ENCODE data around the gene VAT1L. TPM values are rescaled to one million over a fixed set of nuclear protein-coding genes. Genes with fewer than 3 reads are reported as not detected.

Gene VAT1L
- total RNA-seq, 1 experiment from 2014 or later = 0.10 TPM

- H3K4me2 ChIP-seq (ENCODE audit: low read length) = no peak overlapping the region
- H3K9ac ChIP-seq (ENCODE audit: low read length) = no peak overlapping the region
- TF ChIP-seq POLR2A (IDR thresholded peaks at IDR 0.05; ENCODE audit: borderline replicate concordance, extremely low read depth, insufficient read depth, insufficient read length) = no peak
- no peak for TF ChIP-seq ZBTB33 (IDR thresholded peaks at IDR 0.05; ENCODE audit: extremely low read depth, insufficient replicate concordance, low read length)
- TF ChIP-seq EZH2phosphoT487 (IDR thresholded peaks at IDR 0.05; ENCODE audit: borderline replicate concordance) = no peak
- no peak for TF ChIP-seq EZH2 (IDR thresholded peaks at IDR 0.05)
- no peak for TF ChIP-seq ZFX (IDR thresholded peaks at IDR 0.05)
- TF ChIP-seq, protein P1, sequence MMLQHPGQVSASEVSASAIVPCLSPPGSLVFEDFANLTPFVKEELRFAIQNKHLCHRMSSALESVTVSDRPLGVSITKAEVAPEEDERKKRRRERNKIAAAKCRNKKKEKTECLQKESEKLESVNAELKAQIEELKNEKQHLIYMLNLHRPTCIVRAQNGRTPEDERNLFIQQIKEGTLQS (IDR thresholded peaks at IDR 0.05) = no peak
- no peak for TF ChIP-seq FOSL1 (IDR thresholded peaks at IDR 0.05; ENCODE audit: low read depth)
- RAD21 ChIA-PET (ENCODE audit: low non-redundant PET in 1 of 2, low total read pairs in 2 of 2, uncharacterized antibody in 2 of 2, unreplicated experiment in 2 of 2) = no interaction called here
- H2AFZ ChIP-seq (ENCODE audit: low read depth, low read length, poor library complexity, severe bottlenecking) = no peak overlapping the region
- H3K4me3 ChIP-seq (replicated peaks in 1 of 2; ENCODE audit: low read depth in 1 of 2, low read length in 2 of 2) = no peak overlapping the region
- POLR2A ChIA-PET = no interaction called here
- no peaks in the 10 kb centered on the region for H4K20me1 ChIP-seq (ENCODE audit: insufficient read depth)
- H3K9me2 ChIP-seq (ENCODE audit: insufficient read depth) = no peaks in the 10 kb centered on the region
- H3K4me1 ChIP-seq (ENCODE audit: control insufficient read depth in 1 of 2, insufficient read depth in 2 of 2, low read length in 2 of 2) = no peaks in the 10 kb centered on the region
- no TSS peak for BruUV-seq (replicated peaks)
- H3K36me3 ChIP-seq (ENCODE audit: control insufficient read depth in 1 of 2, insufficient read depth in 2 of 2, low read length in 2 of 2) = no peaks in the 10 kb centered on the region
- H3K9me3 ChIP-seq (ENCODE audit: control insufficient read depth in 1 of 2, insufficient read depth in 1 of 2, low read depth in 1 of 2, low read length in 2 of 2) = no peaks in the 10 kb centered on the region
- no peak overlapping the region for H3K27ac ChIP-seq (ENCODE audit: low read depth, low read length)
- no peak for DNase-seq (ENCODE audit: low read depth, low spot score)
- intact Hi-C loops (cut with micrococcal nuclease) = loop anchor here (2.0 kb wide), 2 partner anchors 371 to 733 kb away; no protein-coding TSS in a partner anchor
- CTCF ChIA-PET = no interaction called here
- H3K27me3 ChIP-seq (ENCODE audit: insufficient read depth, low read length) = peaks cover 19% of the 10 kb centered on the region
- ATAC-seq = no peak
- no peaks in the 10 kb centered on the region for H3K79me2 ChIP-seq (ENCODE audit: insufficient read depth, low read length)
Measured at GRCh38 chr16:77969861-77970260, 181.5 kb downstream of the VAT1L start.

DNA sequence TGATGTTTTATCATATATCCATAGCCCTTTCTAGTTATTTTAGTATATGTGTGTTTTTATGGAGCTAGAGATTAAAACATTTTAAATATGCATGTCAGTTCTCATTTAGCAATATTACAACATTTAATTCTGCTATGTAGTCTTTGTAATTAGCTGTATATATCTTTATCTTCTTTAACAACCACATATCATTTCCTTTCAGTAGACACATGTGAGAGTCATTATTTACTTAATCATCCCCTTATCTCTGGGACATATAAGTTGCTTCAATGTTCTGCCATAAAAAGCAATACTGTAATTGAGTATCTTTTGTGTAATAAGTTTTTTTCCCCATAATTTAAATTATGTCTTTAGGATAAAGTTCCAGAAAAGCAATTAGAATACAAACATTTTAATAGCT, 182.0 kb downstream of the VAT1L start:
- no peaks in the 10 kb centered on the region for H3K4me1 ChIP-seq (ENCODE audit: control insufficient read depth in 1 of 2, insufficient read depth in 2 of 2, low read length in 2 of 2)
- H3K9ac ChIP-seq (ENCODE audit: low read length) = no peak overlapping the region
- POLR2A ChIA-PET = no interaction called here
- no peak overlapping the region for H3K4me2 ChIP-seq (ENCODE audit: low read length)
- H3K79me2 ChIP-seq (ENCODE audit: insufficient read depth, low read length) = no peaks in the 10 kb centered on the region
- no peak for TF ChIP-seq POLR2AphosphoS5 (IDR thresholded peaks at IDR 0.05; ENCODE audit: low read depth, low read length)
- no peak for TF ChIP-seq EZH2phosphoT487 (IDR thresholded peaks at IDR 0.05; ENCODE audit: borderline replicate concordance)
- H3K4me3 ChIP-seq (replicated peaks in 1 of 2; ENCODE audit: low read depth in 1 of 2, low read length in 2 of 2) = no peak overlapping the region
- H2AFZ ChIP-seq (ENCODE audit: low read depth, low read length, poor library complexity, severe bottlenecking) = no peak overlapping the region
- H3K9me2 ChIP-seq (ENCODE audit: insufficient read depth) = no peaks in the 10 kb centered on the region
- peaks cover 17% of the 10 kb centered on the region for H3K27me3 ChIP-seq (ENCODE audit: insufficient read depth, low read length)
- no TSS peak for BruUV-seq (replicated peaks)
- DNase-seq (ENCODE audit: low read depth, low spot score) (no peak), ATAC-seq (no peak)
- H3K27ac ChIP-seq (ENCODE audit: low read depth, low read length) = no peak overlapping the region
- RAD21 ChIA-PET (ENCODE audit: low non-redundant PET in 1 of 2, low total read pairs in 2 of 2, uncharacterized antibody in 2 of 2, unreplicated experiment in 2 of 2) = no interaction called here
- H3K36me3 ChIP-seq (ENCODE audit: control insufficient read depth in 1 of 2, insufficient read depth in 2 of 2, low read length in 2 of 2) = no peaks in the 10 kb centered on the region
- no peaks in the 10 kb centered on the region for H3K9me3 ChIP-seq (ENCODE audit: control insufficient read depth in 1 of 2, insufficient read depth in 1 of 2, low read depth in 1 of 2, low read length in 2 of 2)
- intact Hi-C loops (cut with micrococcal nuclease) = loop anchor here (2.0 kb wide), 2 partner anchors 372 to 734 kb away; no protein-coding TSS in a partner anchor
- CTCF ChIA-PET = no interaction called here
- no peaks in the 10 kb centered on the region for H4K20me1 ChIP-seq (ENCODE audit: insufficient read depth)
